DND-41 (cell line): Measurements from ENCODE around the gene DHX34.

Source experiments
- ATAC-seq: fragments of 200-7000 bp; cut with Tn5 transposase; 3 replicates; pipeline ENCODE4 v1.9.1; 2021; ENCODE audit warnings: low read depth; ENCODE audit not compliant: insufficient read depth
- DNase-seq: peaks from one replicate; pipeline ENCODE4 v3.0.0-alpha.2; 2020
- H2AFZ ChIP-seq: 2 replicates; pipeline ENCODE4 v1.6.0; 2012; ENCODE audit warnings: low read depth, low read length
- H3K27ac ChIP-seq: 2 replicates; pipeline ENCODE4 v1.5.1; 2012; ENCODE audit warnings: low read length, inconsistent platforms
- H3K27me3 ChIP-seq: fragments of 200-600 bp; sonication (generic); 2 replicates; pipeline ENCODE4 v1.6.0; 2012; ENCODE audit warnings: low read length, mild to moderate bottlenecking, inconsistent platforms; ENCODE audit not compliant: insufficient read depth, poor library complexity
- H3K36me3 ChIP-seq: 2 replicates; pipeline ENCODE4 v1.5.1; 2012; ENCODE audit warnings: low read length, inconsistent platforms; ENCODE audit not compliant: insufficient read depth
- H3K4me1 ChIP-seq: 2 replicates; pipeline ENCODE4 v1.5.1; 2012; ENCODE audit warnings: mild to moderate bottlenecking, low read length; ENCODE audit not compliant: insufficient read depth
- H3K4me2 ChIP-seq: 2 replicates; pipeline ENCODE4 v1.6.0; 2012; ENCODE audit warnings: mild to moderate bottlenecking, moderate library complexity, low read length, inconsistent platforms; ENCODE audit not compliant: insufficient read depth
- H3K4me3 ChIP-seq, 2 experiments: fragments of 200-600 bp in 1 of 2; shearing (Covaris generic) in 1 of 2; 2 replicates each; pipeline ENCODE4 v1.5.1; 2012 to 2016; ENCODE audit warnings: inconsistent platforms in 2 of 2, low read length in 2 of 2, mild to moderate bottlenecking in 2 of 2, low read depth in 1 of 2, moderate library complexity in 1 of 2
- H3K79me2 ChIP-seq: 2 replicates; pipeline ENCODE4 v1.6.0; 2012; ENCODE audit warnings: low read length, inconsistent platforms; ENCODE audit not compliant: insufficient read depth
- H3K9ac ChIP-seq: 2 replicates; pipeline ENCODE4 v1.6.0; 2012; ENCODE audit warnings: low read depth, mild to moderate bottlenecking, inconsistent platforms, low read length, moderate library complexity
- H3K9me3 ChIP-seq: 2 replicates; pipeline ENCODE4 v1.5.1; 2012; ENCODE audit warnings: low read length, moderate library complexity, mild to moderate bottlenecking, inconsistent platforms; ENCODE audit not compliant: insufficient read depth, severe bottlenecking
- H4K20me1 ChIP-seq: 2 replicates; pipeline ENCODE4 v1.6.0; 2012; ENCODE audit warnings: low read length; ENCODE audit not compliant: insufficient read depth
- EZH2 ChIP-seq: IDR thresholded peaks from 3 replicates; pipeline ENCODE4 v1.6.1; 2012; ENCODE audit warnings: borderline replicate concordance, low read depth, mild to moderate bottlenecking, moderate library complexity, low read length, inconsistent platforms; ENCODE audit not compliant: severe bottlenecking
- TF ChIP-seq, protein P1 (sequence below): IDR thresholded peaks from 2 replicates; pipeline ENCODE4 v1.5.1; 2012; ENCODE audit warnings: borderline replicate concordance, low read length, moderate library complexity, mild to moderate bottlenecking; ENCODE audit not compliant: poor library complexity, severe bottlenecking; ENCODE audit errors: extremely low read depth

DHX34 gene

DNA sequence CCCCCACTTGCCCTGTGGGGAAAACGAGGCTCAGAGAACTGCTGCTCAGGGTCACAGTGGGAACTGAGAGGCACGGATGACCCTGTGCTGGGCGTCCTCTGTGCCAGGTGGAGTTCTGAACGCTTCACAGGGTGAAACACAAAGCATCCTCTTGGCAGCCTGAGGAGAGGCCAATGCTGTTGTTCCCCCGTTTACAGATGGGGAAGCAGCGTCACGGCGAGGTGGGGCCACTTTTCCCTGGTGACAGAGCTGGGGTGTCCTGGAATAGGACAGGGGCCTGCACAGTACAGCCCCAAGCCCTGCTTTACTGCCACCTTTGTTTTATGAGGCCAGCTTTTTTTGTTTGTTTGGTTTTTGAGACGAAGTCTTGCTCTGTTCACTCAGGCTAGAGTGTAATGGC, 22.1 kb downstream of the DHX34 start:
- no peak overlapping the region for H3K4me2 ChIP-seq
- no peak overlapping the region for H3K27ac ChIP-seq
- H3K79me2 ChIP-seq = no peaks in the 10 kb centered on the region
- no peak for ATAC-seq
- no peaks in the 10 kb centered on the region for H3K9me3 ChIP-seq
- no peak for DNase-seq
- H3K4me1 ChIP-seq = no peaks in the 10 kb centered on the region
- no peaks in the 10 kb centered on the region for H3K27me3 ChIP-seq
- H3K9ac ChIP-seq = no peak overlapping the region
- H4K20me1 ChIP-seq = peaks cover 12% of the 10 kb centered on the region
- H3K4me3 ChIP-seq = no peak overlapping the region
- TF ChIP-seq, protein P1, sequence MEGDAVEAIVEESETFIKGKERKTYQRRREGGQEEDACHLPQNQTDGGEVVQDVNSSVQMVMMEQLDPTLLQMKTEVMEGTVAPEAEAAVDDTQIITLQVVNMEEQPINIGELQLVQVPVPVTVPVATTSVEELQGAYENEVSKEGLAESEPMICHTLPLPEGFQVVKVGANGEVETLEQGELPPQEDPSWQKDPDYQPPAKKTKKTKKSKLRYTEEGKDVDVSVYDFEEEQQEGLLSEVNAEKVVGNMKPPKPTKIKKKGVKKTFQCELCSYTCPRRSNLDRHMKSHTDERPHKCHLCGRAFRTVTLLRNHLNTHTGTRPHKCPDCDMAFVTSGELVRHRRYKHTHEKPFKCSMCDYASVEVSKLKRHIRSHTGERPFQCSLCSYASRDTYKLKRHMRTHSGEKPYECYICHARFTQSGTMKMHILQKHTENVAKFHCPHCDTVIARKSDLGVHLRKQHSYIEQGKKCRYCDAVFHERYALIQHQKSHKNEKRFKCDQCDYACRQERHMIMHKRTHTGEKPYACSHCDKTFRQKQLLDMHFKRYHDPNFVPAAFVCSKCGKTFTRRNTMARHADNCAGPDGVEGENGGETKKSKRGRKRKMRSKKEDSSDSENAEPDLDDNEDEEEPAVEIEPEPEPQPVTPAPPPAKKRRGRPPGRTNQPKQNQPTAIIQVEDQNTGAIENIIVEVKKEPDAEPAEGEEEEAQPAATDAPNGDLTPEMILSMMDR = no peak
- TF ChIP-seq EZH2 = no peak
- H3K36me3 ChIP-seq = peaks cover 79% of the 10 kb centered on the region
- no peak overlapping the region for H2AFZ ChIP-seq

DNA sequence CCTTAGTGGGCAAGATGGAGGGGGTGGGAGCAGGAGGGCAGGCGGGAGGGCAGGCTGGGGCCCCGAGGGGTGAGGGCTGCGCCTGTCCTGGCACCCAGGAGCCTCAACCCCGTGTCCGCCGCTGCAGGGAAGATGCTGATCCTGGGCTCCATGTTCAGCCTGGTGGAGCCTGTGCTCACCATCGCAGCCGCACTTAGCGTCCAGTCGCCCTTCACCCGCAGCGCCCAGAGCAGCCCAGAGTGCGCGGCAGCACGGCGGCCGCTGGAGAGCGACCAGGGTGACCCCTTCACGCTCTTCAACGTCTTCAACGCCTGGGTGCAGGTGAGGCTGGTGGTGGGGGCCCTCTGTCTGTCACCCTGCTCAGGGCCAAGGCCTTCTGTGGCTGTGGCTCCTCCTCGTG, 23.5 kb downstream of the DHX34 start:
- Histone ChIP-seq H4K20me1 (peaks cover 12% of the 10 kb centered on the region), H3K27ac (no peak overlapping the region), H3K4me1 (no peaks in the 10 kb centered on the region), H3K27me3 (no peaks in the 10 kb centered on the region), H3K79me2 (no peaks in the 10 kb centered on the region), H3K9ac (no peak overlapping the region), H3K4me2 (no peak overlapping the region), H3K36me3 (peaks cover 85% of the 10 kb centered on the region), H2AFZ (no peak overlapping the region), H3K9me3 (no peaks in the 10 kb centered on the region), H3K4me3 (no peak overlapping the region)
- no peak for TF ChIP-seq EZH2
- TF ChIP-seq, protein P1 = no peak
- DNase-seq = no peak
- no peak for ATAC-seq

DNA sequence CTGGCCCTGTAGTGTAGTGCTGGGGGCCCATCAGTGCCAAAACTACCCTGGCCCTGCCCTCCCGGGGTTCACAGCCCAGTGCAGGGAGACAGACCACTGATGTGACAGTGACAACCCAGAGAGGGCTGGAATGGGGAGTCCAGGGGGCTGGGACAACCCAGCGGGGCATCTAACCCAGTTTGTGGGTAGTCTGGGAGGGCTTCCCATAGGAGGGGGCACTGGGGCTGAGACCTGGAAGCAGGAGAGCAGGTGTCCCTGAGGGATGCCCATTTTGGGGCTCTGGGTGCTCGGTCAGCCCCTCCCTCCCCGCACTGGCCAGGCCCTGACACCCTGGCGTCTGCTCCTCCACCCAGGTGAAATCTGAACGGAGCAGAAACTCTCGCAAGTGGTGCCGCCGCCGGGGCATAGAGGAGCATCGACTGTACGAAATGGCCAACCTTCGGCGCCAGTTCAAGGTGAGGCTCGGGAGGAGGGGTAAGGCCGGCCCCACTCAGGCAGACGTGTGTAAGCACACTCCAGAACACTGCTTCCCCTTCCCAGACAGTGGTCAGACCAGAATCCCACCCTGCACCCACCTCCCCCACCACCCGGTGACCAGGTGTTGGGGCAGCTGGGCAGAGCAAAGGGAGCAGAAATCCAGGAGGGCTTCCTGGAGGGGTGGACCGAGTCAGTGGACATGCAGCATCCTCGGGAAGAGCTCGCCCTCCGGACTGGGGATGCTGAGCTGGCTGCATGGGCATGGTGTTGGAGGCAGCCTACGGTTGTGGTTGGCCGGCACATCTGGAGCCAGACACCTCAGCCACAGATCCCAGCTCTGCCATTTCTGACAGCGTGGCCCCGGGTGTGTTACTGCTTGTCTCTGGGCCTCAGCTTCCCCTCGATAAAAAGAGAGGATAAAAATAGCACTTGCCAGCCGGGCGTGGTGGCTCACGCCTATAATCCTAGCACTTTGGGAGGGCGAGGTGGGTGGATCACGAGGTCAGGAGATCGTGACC, 24.4 kb downstream of the DHX34 start:
- Histone ChIP-seq H2AFZ (no peak overlapping the region), H3K36me3 (peaks cover 94% of the 10 kb centered on the region), H3K4me1 (no peaks in the 10 kb centered on the region), H4K20me1 (peaks cover 12% of the 10 kb centered on the region), H3K4me2 (no peak overlapping the region), H3K79me2 (no peaks in the 10 kb centered on the region), H3K27ac (no peak overlapping the region), H3K9me3 (no peaks in the 10 kb centered on the region), H3K9ac (no peak overlapping the region), H3K27me3 (no peaks in the 10 kb centered on the region), H3K4me3 (no peak overlapping the region)
- DNase-seq (no peak), ATAC-seq (no peak)
- TF ChIP-seq, protein P1 = no peak
- TF ChIP-seq EZH2 = no peak
